Activated CD4-positive, alpha-beta T cell treated with anti-CD3 and anti-CD28 coated beads, Interleukin-2, amount 50 U/mL, for 1 hour (primary cell): ENCODE results near the gene SMOC2.

ENCODE experiments used
- DNase-seq: peaks from one replicate; pipeline ENCODE4 v3.0.0-alpha.2; 2020

SMOC2 gene

DNA sequence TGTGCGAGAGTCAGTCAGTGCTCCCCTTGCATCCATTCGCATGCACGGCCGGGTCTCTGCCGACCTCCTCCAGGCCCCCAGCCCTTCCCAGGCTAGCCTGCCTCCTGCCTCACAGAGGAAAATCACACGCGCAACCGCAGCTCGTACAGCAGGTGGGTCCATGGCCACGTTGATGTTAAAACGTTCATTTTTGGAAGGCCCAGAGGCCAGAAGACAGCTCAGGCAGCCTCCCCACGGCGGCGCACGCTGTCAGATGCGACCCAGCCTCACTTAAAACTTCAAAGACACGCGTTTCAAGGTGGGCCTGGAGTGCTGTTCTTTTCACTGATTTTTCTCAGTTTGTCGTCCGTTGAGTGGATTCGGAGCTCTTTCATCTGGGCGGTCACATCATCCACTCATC, 276.5 kb downstream of the SMOC2 start:
- DNase-seq = no peak
